ENCODE results near the gene ABCF1.

ABCF1 gene

DNA sequence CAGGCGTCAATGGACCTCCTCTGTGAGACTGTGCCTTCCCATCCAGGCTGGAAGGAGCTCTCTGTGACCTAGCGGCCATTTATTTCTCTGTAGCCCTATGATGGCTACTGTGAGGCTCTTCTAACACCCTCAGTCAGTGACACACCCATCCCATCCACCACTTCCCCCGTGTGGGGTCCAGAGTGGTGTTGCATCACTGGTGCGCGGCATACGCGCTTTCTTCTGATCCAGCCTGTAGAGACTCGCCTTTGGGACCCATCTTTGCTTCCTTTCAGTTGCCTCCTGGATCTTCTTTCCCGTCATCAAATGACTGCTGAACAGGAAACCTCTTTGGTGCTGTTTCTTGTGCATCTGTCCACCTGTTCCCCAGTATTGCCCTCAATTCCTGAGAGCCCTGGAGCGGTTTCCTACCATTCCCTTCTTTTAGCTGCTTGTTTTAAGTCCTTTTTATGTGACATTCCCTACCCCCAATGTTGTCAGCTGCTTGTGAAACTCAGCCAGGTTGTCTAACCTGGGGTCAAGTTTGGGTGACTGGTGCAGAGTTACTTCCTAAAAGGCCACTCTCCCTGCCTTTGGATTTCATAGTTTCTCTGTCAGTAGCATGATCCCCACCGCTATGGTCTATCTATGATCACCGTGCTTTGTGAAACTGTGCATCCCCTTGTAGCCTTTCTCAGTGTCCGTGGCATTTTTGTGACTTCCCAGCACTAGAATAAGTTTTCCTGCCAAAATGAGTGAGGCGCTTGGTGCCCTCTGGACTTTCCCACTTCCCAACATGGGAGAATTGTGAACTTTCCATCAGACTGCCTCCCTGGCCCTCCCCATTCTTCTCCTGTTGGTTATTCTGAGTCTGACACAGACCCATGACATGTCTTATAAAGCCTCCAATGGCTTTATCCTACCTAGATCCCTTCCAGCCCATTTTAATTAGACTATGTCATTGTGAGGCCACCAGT is 8.5 kb upstream of the ABCF1 start:
- H3K4me3 ChIP-seq (ENCODE audit: low read length) = no peak overlapping the region
- DNase-seq (ENCODE audit: low read depth) = no peak
- TF ChIP-seq, protein P1, sequence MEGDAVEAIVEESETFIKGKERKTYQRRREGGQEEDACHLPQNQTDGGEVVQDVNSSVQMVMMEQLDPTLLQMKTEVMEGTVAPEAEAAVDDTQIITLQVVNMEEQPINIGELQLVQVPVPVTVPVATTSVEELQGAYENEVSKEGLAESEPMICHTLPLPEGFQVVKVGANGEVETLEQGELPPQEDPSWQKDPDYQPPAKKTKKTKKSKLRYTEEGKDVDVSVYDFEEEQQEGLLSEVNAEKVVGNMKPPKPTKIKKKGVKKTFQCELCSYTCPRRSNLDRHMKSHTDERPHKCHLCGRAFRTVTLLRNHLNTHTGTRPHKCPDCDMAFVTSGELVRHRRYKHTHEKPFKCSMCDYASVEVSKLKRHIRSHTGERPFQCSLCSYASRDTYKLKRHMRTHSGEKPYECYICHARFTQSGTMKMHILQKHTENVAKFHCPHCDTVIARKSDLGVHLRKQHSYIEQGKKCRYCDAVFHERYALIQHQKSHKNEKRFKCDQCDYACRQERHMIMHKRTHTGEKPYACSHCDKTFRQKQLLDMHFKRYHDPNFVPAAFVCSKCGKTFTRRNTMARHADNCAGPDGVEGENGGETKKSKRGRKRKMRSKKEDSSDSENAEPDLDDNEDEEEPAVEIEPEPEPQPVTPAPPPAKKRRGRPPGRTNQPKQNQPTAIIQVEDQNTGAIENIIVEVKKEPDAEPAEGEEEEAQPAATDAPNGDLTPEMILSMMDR (IDR thresholded peaks at IDR 0.05; ENCODE audit: insufficient read depth, low read depth, low read length, missing control alignments) = no peak

DNA sequence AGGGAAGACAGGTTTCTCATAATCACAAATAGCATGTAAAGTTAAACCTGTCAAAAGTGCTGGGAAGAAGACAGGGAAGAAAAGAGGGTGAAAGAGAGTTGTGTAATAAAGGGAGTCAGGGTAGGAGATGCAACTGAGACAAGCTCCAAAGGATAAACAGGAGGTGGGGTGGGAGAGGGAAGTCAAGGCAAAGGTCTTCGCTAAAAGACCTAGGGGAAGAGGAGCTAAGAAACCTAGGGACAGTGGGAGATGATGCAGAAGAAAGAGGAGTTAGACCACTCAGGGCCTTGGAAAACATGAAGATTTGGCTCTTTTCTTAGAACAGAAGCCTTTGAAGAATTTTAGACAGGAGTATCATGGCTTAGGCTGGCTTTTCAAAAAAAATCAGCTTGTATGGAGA is 7.1 kb upstream of the ABCF1 start:
- H3K4me3 ChIP-seq (ENCODE audit: low read length) = no peak overlapping the region
- TF ChIP-seq, protein P1 (IDR thresholded peaks at IDR 0.05; ENCODE audit: insufficient read depth, low read depth, low read length, missing control alignments) = no peak
- no peak for DNase-seq (ENCODE audit: low read depth)

DNA sequence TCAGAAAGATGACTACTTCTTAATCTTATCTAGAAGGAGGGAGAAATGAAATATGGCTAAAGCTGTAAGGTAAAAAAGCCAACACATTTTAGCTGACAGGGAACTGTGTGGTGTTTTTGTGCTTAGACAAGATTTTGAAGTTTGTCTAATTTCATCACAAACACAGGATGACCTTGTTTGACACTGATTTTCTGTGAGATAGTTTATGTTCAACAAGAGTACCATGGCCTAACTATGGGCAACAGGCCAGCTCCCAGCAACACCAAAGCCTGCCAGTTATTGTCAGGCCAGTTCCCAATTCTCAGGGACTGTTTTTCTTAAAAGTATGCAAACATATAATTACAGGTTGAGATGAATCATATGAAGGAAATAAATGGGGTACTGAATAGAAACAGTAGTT is 5.5 kb upstream of the ABCF1 start:
- H3K4me3 ChIP-seq (ENCODE audit: low read length) = no peak overlapping the region
- TF ChIP-seq, protein P1 (IDR thresholded peaks at IDR 0.05; ENCODE audit: insufficient read depth, low read depth, low read length, missing control alignments) = no peak
- DNase-seq (ENCODE audit: low read depth) = no peak

DNA sequence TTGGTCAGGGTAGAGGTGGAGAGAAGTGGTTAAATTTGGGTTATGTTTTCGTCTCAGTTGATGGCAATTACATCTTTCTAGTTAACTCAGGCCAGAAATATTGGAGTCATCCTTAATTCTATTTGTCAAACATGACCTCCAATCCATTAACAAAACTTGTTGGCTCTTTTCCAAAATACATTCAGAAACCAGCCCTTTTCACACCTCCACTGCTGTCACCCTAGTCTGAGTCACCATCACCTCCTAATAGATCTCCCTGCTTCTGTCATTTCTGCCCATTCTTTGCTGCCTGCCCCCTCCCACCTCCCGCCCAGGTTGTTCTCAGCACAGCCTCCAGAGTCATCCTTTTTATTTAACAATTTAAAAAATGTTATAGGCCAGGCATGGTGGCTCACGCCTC is 3.0 kb upstream of the ABCF1 start:
- H3K4me3 ChIP-seq (ENCODE audit: low read length) = no peak overlapping the region
- TF ChIP-seq, protein P1 (IDR thresholded peaks at IDR 0.05; ENCODE audit: insufficient read depth, low read depth, low read length, missing control alignments) = no peak
- DNase-seq (ENCODE audit: low read depth) = peak; percentile 36

DNA sequence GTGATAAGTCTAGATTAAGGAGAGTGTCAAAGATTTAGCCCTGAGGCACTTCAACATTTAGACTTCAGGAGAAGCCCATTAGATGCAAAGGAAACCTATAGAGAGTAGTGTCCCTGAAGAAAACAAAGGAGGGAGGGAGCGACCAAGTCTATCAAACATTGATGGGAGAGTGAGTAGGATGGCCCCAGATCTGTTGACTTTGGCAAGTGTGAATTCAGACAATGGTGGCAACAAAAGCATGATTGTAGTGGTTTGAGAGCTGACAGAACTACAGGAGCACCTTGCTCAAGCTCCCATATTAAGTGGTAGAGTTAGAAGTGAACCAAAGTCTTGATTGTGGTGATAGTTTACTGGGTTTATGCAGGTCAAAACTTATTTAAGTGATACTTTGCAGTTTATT is 979 bp upstream of the ABCF1 start:
- H3K4me3 ChIP-seq (ENCODE audit: low read length) = peak overlapping the region; percentile 91
- TF ChIP-seq, protein P1 (IDR thresholded peaks at IDR 0.05; ENCODE audit: insufficient read depth, low read depth, low read length, missing control alignments) = no peak
- no peak for DNase-seq (ENCODE audit: low read depth)

DNA sequence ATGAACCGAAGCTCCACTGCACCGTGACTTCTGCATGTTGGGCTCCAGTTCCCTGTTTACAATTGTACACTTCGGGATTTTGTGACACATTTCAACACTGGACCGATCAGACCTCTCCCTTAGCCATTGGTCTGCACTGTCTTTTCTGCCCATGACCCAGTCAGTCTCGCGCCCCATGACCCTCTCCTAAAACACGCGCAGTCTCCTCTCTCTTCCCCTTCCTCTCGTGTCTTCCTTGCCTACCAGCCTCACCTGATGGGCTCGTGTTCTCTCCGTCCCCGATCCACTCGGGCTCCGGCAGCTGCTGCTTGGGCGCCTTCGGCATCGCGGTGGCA is 535 bp upstream of the ABCF1 start:
- peak overlapping the region; percentile 91 for H3K4me3 ChIP-seq (ENCODE audit: low read length)
- DNase-seq (ENCODE audit: low read depth) = no peak
- TF ChIP-seq, protein P1 (IDR thresholded peaks at IDR 0.05; ENCODE audit: insufficient read depth, low read depth, low read length, missing control alignments) = no peak

DNA sequence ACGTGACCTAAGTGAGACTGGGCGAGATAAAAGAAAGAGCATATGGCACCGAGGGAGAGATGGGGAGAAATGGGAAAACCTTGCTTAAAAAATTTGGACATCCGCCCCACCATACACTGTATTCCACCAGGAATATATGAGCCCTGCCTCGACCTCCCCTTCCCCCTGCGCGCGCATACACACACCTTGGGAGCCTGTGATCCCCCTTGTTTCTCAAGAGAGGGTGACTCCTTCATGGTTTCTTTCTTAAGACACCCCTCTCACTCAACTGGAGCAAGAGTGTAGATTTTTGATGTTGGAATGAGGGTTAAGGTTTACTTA is 480 bp downstream of the ABCF1 start:
- DNase-seq (ENCODE audit: low read depth) = no peak
- peak overlapping the region; percentile 91 for H3K4me3 ChIP-seq (ENCODE audit: low read length)
- TF ChIP-seq, protein P1 (IDR thresholded peaks at IDR 0.05; ENCODE audit: insufficient read depth, low read depth, low read length, missing control alignments) = no peak

Measured in epithelial cell of esophagus (primary cell).